CD4-positive, alpha-beta T cell treated with Interleukin-1 beta for 1 hour (primary cell): ENCODE data around the gene TEAD4.

Source experiments
- DNase-seq, 2 donors: peaks; one replicate each; pipeline ENCODE4 v3.0.0-alpha.2; 2020 to 2022

TEAD4 gene

GRCh38 chr12:3003357-3003992 is 44.3 kb downstream of the TEAD4 start:
- DNase-seq = no peak

DNA sequence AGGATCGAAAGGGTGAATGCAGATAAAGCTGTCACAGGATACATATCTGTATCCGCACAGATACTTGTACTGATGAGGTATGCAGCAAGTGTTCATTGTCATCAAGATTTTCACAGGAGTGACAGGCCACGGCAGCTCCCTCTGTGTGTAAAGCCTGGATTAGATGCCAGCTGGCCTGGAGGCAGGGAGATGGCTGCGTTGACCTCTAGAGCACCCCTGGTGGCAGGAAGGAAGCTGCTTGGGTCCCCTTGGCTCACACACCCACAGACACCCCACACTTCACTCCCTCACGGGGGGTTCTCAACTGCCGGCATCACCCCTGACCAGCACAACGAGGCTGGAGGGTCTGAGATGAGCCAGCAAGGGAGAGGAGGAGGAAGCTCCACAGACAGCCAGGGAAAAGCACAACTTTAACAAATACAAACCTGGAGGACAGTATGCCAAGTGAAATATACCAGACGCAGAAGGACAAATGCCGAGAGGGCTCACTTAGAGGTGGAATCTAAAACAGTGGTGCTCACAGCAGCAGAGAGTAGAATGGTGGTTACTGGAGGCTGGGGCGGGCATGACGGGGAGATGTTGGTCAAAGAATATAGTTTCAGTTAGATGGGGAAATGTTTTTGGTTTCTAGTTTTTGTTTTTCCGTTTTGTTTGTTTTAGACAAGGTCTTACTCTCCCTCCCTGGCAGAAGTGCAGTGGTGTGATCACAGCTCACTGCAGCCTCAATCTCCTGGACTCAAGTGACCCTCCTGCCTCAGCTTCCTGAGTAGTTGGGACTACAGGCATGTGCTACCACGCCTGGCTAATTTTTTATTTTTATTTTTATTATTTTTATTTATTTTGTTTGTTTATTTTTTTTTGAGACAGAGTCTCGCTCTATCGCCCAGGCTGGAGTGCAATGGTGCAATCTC is 45.7 kb downstream of the TEAD4 start:
- DNase-seq = no peak

DNA sequence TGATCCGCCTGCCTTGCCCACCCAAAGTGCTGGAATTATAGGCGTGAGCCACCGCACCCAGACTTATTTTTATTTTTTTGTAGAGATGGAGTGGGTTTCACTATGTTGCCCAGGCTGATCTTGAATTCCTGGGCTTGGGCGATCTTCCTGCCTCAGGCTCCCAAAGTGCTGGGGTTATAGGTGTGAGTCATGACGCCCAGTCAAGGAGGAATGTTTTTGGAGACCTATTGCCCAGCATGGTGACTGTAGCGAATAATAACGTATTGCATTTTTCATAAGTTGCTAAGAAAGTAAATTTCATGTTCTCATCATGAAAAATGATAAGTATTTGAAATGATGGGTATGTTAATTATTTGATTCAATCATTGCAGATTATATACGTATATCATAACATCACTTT is 46.5 kb downstream of the TEAD4 start:
- no peak for DNase-seq

GRCh38 chr12:3009780-3010179 is 50.6 kb downstream of the TEAD4 start:
- DNase-seq = no peak

DNA sequence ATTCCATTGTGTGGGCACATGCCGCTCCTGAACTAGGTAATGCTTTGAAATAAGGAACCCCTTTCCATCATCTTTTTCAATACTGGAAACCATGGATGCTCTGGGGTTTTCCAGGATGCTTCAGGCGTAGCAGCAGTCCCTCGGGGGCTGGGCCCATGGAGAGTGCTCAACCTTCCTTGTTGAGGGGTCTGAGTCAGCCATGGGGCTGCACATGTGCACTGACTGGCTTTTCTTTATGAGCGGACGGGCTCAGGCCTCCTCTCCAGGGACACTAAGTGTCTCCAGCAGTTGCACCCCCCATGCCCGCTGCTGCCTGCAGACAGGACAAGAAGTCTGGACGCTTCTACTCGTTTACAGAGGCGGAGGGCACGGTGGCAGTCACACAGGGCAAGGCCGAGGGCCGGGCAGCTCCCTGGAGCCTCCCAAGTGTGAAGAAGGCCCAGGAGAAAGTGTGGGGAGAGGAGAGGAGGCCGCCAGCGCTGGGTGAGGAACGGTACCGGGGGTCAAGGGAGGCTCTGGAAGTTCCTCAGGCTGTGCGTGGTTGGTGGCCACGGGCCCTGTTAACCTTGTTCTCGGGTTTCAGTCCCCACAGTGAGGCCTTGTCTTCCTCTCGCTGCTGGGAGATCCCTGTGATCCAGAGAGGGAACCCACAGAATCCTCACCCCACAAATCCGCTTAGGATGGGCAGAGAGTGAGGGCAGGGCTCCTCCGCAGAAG is 51.2 kb downstream of the TEAD4 start:
- DNase-seq = no peak

- DNase-seq = no peak
These were observed 53.6 kb downstream of the TEAD4 start for GRCh38 chr12:3012786-3013185.

DNA sequence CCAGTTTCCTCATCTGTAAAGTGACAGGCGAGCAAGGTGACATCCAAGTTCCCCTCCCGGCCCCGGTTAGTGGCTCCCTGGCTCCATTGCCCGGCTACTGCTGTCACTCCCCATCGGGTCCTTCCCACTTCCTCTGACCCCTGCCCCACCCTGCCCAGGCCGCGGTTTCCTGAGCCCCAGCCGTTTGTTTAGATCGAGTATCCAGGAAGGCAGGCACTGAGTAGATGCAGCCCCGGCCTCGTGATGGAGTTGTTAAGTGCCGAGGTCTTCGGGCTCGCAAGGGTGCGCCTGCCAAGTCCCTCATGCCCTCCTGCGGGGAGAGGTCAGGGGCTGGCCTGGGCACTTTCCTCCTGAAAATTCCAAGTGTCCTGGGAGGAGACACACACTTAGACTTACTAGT is 55.4 kb downstream of the TEAD4 start:
- no peak for DNase-seq

DNA sequence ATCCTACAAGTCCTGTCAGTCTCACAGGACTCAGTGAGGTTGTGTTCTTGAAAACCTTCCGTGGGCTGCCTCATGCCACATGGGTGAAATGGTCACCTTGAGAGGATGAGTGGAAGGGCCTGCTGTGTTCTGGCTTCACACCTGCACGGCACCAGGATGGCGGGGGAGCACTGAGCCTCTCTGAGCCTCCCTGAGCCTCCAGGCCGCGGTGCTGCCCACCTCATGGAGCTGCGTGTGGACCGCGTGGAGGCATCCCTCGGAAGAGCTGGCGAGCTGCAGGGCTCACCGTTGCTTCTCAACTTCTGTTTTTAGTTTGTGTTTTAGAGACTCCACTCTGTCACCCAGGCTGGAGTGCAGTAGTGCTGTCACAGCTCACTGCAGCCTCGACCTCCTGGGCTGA is 56.2 kb downstream of the TEAD4 start:
- no peak for DNase-seq

DNA sequence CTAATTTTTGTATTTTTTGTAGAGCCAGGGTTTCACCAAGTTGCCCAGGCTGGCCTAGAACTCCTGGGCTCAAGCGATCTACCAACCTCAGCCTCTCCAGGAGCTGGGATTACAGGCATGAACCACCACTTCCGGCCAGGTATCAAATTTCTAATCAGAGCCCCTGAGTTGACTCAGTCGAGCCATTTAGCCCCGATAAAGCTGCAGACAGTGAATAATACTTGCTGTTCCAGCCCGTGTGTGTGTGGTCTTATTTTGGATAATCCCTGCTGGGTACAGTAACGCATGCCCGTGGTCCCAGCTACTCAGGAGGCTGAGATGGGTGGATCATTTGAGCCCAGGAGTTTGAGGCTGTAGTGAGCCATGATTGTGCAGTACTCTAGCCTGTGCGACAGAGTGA is 57.0 kb downstream of the TEAD4 start:
- no peak for DNase-seq

DNA sequence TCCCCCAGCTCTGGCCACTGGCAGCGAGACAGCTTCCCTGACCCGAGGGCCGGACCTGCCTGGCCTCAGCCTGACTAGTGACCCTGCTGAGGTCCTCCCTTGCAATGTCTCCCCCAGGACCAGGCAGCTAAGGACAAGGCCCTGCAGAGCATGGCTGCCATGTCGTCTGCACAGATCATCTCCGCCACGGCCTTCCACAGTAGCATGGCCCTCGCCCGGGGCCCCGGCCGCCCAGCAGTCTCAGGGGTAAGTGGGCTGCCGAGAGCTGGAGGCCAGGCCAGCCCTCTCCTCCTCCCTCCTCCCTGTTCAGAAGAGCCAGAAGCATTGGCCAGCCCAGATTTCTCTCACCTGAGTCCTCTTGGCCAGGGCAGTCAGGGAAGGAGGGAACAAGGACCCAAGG is 58.1 kb downstream of the TEAD4 start:
- no peak for DNase-seq

GRCh38 chr12:3018284-3019004 is 59.2 kb downstream of the TEAD4 start:
- no peak for DNase-seq

DNA sequence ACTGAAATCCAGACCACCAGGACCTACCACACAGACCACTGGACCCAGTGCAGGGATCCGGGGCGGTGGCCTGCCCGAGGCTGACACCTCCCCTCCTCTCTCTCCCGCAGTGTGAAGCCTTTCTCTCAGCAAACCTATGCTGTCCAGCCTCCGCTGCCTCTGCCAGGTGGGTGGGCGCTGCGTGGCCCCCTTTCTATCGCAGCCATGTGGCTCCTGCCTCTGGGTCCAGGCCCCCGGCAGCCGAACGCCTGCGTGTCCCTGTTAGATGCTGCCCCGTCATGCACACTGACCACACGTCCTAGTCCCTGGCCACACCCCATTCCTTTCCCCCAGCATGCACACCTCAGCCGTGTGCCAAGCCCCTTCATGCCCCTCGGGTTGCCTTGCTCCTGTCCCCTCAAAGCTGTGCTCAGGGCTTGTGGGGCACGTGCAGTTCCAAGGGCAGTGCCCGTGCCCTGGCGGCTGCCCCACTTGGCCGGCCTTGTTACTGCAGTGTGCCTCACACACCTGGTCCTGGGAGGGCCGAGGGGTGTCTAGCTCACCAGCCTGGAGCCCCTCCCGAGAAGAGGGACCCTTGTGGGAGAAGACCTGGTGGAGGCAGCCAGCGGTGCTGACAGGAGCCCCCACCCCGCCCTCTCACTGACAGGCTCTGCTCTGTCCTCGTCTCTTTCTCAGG is 59.9 kb downstream of the TEAD4 start:
- DNase-seq = no peak

DNA sequence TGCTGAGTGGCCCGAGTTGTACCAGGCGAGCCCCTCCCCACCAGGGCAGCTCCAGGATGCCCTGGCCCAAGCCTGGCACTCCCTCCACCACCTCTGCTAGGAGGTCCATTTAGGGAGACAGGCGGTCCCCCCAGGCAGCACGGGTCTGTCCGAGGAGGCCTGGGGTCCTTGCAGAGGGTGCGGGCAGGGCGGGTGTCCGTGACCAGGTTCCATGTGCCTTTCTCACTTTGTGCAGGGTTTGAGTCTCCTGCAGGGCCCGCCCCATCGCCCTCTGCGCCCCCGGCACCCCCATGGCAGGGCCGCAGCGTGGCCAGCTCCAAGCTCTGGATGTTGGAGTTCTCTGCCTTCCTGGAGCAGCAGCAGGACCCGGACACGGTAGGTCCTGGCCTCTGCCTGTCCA is 61.2 kb downstream of the TEAD4 start:
- no peak for DNase-seq

DNA sequence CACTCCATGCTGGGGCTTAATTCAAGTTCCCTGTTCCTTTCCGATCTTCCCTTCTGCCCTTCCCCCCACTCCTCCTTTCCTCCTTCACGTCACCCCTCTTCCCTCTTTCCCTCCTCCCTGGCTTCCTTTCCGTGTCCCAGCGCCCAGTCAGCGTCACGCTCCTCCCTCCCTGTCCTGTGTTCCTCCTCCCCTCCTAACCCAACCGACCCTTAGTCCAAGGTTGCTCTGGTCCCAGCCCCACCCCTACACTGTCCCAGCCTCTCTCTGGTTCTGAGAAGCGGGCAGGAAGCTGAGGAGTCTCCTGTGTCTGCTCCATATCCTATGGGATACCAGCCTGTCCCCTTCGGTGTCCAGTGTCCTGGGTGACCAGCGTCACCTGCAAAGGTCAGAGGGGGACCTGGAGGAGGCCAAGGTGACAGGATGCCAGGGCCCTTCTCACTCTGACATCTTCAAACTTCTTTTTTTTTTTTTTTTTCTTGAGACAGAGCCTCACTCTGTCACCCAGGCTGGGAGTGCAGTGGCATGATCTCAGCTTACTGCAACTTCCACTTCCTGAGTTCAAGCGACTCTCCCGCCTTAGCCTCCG is 61.7 kb downstream of the TEAD4 start:
- no peak for DNase-seq

DNA sequence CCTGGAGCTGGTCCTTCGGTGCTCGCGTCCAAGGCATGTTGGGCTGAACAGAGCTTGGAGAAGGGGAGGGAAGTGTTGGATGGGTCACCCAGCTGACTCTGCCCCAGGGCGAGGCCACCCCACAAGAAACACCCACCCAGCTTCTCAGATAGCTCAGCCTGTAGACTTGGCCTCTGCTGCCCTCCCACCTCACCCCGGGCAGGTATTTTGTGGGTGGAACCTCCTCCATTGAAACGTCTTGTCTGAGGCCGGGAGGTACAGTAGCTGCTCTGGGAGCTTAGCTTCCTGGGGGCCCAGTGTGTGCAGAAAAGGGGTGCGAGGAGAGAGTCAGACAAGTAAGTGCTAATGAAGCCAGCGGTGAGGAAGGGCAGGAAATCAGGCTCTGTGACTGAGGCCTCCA is 63.2 kb downstream of the TEAD4 start:
- DNase-seq = no peak

- DNase-seq = no peak
These were observed 63.8 kb downstream of the TEAD4 start for GRCh38 chr12:3022961-3023360.

GRCh38 chr12:3028108-3028507 is 68.9 kb downstream of the TEAD4 start:
- DNase-seq = no peak

- no peak for DNase-seq
These were observed 71.7 kb downstream of the TEAD4 start for GRCh38 chr12:3030821-3031429.

DNA sequence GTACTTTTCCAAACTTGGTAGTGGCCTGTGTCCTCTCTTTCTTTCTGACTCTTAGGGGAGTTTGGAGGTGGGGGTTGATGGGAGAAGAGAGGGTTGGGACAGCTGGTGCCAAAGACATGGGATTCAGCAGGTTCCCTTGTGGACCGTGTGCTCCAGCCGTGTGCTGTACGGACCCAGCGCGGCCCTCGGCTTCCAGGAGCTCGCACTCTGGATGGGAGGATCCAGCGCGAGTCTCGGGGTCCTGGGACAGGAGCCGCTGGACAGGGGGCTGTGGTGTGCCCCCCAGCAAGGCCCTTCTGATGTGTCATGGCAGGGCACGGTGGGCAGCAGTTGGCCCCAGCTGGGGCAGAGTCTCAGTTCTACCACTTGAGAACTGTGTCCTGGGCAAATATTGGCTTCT is 73.0 kb downstream of the TEAD4 start:
- no peak for DNase-seq

DNA sequence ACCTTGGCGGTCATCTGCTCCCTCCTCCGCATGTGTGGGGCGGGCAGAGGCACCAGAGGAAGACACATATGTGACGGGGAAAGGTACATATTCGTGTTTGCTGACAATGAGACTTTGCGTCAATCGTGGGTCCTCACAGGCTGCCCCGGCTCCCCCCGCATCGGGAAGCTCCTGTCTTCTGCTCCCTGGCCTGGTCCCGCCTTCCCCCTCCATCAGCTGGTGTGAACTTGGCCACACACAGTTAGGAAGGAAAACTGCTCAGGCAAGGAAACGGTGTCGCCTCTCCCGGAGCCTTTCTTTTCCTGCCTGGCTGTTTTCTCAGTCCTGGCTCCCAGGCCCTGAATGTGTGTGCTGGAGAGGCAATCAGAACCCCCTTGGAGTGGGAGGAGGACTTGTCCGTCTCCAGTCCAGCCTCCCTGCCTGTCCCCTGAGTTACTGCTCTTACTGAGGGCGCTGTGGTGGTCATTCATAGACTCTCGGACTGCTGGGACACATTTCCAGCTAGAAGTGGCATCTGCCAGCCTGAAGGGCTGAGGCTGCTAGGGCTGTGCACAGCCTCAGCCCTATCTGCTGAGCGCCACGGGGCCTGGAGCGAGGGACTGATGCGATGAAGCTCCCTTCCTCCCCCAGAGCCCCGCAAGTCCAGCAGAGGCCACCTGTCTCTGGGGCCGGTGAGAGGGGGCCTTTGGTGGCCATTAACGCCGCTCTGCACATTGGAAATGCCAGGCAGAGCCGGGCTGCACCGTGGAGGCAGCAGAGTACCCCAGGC is 73.8 kb downstream of the TEAD4 start:
- DNase-seq = no peak

GRCh38 chr12:3033539-3033867 is 74.3 kb downstream of the TEAD4 start:
- DNase-seq = no peak
